Large intestine (tissue), 3 donors: ENCODE data around the gene CFAP73. TPM values are rescaled to one million over a fixed set of nuclear protein-coding genes. Genes with fewer than 3 reads are reported as not detected.

Source experiments
- DNase-seq, 2 donors: peaks; one replicate each; pipeline versions ENCODE4 v3.0.0 to v3.0.0-alpha.2; 2013
- H3K27ac ChIP-seq: one replicate; pipeline ENCODE4 v1.5.1; 2013; ENCODE audit warnings: low read length
- H3K27me3 ChIP-seq: 2 replicates; pipeline ENCODE4 v1.6.1; 2013; ENCODE audit warnings: low read length; ENCODE audit not compliant: control insufficient read depth, insufficient read depth
- H3K36me3 ChIP-seq: 2 replicates; pipeline ENCODE4 v1.6.1; 2013; ENCODE audit warnings: low read length; ENCODE audit not compliant: control insufficient read depth, insufficient read depth
- H3K4me1 ChIP-seq: one replicate; pipeline ENCODE4 v1.6.1; 2013; ENCODE audit warnings: low read length; ENCODE audit not compliant: control insufficient read depth, insufficient read depth
- H3K4me3 ChIP-seq: one replicate; pipeline ENCODE4 v1.5.1; 2013; ENCODE audit warnings: low read length
- H3K9me3 ChIP-seq: one replicate; pipeline ENCODE4 v1.6.1; 2013; ENCODE audit warnings: mild to moderate bottlenecking, low read depth, low read length, moderate library complexity; ENCODE audit not compliant: control insufficient read depth
- WGBS: methylation state at CpG from one replicate; pipeline ENCODE4 v1.1.5; 2013; ENCODE audit warnings: low lambda C conversion rate; ENCODE audit not compliant: insufficient coverage; 5-methylcytosine and 5-hydroxymethylcytosine counted together
- polyA plus RNA-seq: library from polyadenylated mRNA; unstranded; fragments of 120-200 nt; gene quantifications from one replicate; pipeline ENCODE4 v1.2.1, GENCODE V29; 2013

CFAP73 gene
- polyA plus RNA-seq, 1 donor = 0.34 TPM

- no CpG with 5 or more reads among the region's 4 CpGs for WGBS
- H3K9me3 ChIP-seq = no peaks in the 10 kb centered on the region
- no peaks in the 10 kb centered on the region for H3K4me1 ChIP-seq
- H3K4me3 ChIP-seq = no peak overlapping the region
- no peak for DNase-seq
- H3K27ac ChIP-seq = no peak overlapping the region
- H3K36me3 ChIP-seq = no peaks in the 10 kb centered on the region
- H3K27me3 ChIP-seq = peaks cover 5% of the 10 kb centered on the region
Observed at GRCh38 chr12:113119980-113120669, 29.4 kb upstream of the CFAP73 start.

GRCh38 chr12:113120670-113121370, 28.7 kb upstream of the CFAP73 start:
- Histone ChIP-seq H3K36me3 (no peaks in the 10 kb centered on the region), H3K4me1 (no peaks in the 10 kb centered on the region), H3K27me3 (peaks cover 5% of the 10 kb centered on the region), H3K9me3 (no peaks in the 10 kb centered on the region), H3K27ac (no peak overlapping the region), H3K4me3 (no peak overlapping the region)
- no peak for DNase-seq
- WGBS = no CpG with 5 or more reads among the region's 3 CpGs

DNA sequence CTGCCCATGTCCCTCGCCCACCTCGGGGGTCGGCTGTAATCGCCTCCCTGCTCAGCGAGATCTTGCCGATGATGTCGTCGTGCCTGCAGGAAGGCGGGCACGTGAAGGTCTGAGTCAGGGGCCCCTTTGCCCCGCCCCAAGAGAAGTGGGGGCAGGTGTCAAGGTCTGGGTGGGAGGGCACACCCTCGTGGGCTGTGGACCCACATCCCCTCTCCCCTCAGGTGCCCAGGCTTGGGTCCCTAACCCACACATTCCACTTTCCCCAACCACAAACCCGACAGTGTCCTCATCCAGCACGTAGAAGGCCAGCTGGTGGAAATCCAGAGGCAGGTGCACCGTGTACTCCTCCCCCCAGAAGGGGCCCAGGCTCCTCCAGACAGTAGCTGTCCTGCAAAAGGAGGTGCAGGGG, 21.7 kb upstream of the CFAP73 start:
- Histone ChIP-seq H3K4me1 (no peaks in the 10 kb centered on the region), H3K27ac (no peak overlapping the region), H3K4me3 (no peak overlapping the region), H3K36me3 (no peaks in the 10 kb centered on the region), H3K9me3 (no peaks in the 10 kb centered on the region), H3K27me3 (peaks cover 10% of the 10 kb centered on the region)
- DNase-seq = no peak
- WGBS = no CpG with 5 or more reads among the region's 15 CpGs

- peaks cover 10% of the 10 kb centered on the region for H3K27me3 ChIP-seq
Observed at GRCh38 chr12:113128802-113129663, 20.5 kb upstream of the CFAP73 start.

GRCh38 chr12:113129664-113130456, 19.7 kb upstream of the CFAP73 start:
- peaks cover 16% of the 10 kb centered on the region for H3K27me3 ChIP-seq
- DNase-seq = no peak
- H3K27ac ChIP-seq = no peak overlapping the region
- no peaks in the 10 kb centered on the region for H3K36me3 ChIP-seq
- no CpG with 5 or more reads among the region's 17 CpGs for WGBS
- H3K4me1 ChIP-seq = no peaks in the 10 kb centered on the region
- no peaks in the 10 kb centered on the region for H3K9me3 ChIP-seq
- H3K4me3 ChIP-seq = no peak overlapping the region

More at GRCh38 chr12:113128802-113129663, 20.5 kb upstream of the CFAP73 start:
- Histone ChIP-seq H3K36me3 (no peaks in the 10 kb centered on the region), H3K9me3 (no peaks in the 10 kb centered on the region), H3K27ac (no peak overlapping the region), H3K4me3 (no peak overlapping the region), H3K4me1 (no peaks in the 10 kb centered on the region)
- DNase-seq = no peak
- no CpG with 5 or more reads among the region's 9 CpGs for WGBS

DNA sequence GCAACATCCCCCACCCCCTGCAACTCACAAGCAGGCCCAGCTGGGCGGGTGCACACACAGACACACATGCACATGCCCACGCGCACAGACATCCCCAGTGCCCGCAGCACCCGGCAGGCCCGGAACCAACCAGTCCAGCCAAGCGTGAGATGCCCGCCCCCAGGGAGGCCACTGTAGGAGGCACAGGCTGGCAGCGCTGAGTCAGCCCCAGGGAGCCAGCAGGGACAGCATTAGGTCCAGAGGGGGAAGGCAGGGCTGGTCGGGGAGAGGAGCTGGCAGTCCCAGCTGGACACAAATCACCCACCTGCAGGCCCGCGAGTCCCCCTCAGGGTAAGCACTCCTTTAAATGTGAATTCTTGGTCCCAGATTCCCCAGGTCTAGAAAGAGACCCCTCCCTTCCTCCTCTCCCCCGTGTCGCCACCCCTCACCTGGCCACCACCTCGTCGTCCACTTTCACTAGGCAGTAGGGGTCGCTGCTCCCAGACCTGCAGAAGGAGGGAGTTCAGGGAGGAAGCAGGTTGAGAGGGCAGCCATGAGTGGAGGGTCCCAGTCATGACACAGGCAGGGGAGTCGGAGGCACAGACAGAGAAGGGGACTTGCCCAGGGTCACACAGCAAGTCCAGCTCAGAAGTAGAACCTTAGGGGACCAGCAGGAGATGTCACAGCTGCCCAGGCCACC, 18.9 kb upstream of the CFAP73 start:
- H3K4me3 ChIP-seq = no peak overlapping the region
- no CpG with 5 or more reads among the region's 18 CpGs for WGBS
- H3K27me3 ChIP-seq = peaks cover 22% of the 10 kb centered on the region
- H3K4me1 ChIP-seq = no peaks in the 10 kb centered on the region
- H3K27ac ChIP-seq = no peak overlapping the region
- no peaks in the 10 kb centered on the region for H3K36me3 ChIP-seq
- H3K9me3 ChIP-seq = no peaks in the 10 kb centered on the region
- no peak for DNase-seq

DNA sequence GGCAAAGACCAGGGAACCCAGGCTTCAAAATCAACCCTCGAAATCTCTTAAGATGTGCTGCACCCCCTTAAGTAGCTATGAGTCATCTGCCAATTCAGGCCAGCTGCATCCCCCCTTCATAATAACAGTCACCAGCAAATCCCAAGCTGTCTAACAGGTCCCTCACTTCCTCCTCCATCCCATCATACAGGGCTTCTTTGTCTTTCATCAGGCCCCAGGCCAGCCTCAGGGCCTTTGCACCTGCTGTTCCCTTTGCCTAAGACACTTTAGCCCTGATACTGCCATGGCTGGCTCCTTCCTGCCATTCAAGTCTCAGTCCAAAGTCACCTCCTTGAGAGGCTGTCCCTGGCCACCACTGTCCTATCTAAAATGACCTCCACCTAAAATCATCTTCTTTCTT, 18.0 kb upstream of the CFAP73 start:
- Histone ChIP-seq H3K27me3 (peaks cover 31% of the 10 kb centered on the region), H3K36me3 (no peaks in the 10 kb centered on the region), H3K9me3 (no peaks in the 10 kb centered on the region), H3K4me1 (no peaks in the 10 kb centered on the region), H3K27ac (no peak overlapping the region), H3K4me3 (no peak overlapping the region)
- DNase-seq = no peak
- WGBS = no CpG with 5 or more reads among the region's 1 CpG

DNA sequence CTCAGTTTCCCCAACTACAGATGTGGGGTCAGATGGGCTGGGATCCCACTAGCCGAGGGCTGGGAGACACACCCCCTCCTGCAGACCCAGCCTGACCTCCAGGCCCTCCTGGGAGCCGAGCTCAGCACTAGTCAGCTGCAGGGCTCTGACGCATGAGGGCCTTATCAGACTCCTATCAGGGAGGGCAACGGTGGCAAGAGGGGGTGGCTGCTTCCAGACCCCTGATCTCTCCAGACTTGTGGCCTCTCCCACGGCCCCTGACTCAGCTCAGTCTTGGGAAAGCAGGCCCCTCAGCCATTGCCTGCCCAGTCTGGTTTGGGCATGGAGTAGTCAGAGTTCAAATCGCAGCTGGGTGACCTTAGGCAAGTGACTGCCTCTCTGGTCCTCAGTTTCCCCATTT, 16.5 kb upstream of the CFAP73 start:
- no CpG with 5 or more reads among the region's 6 CpGs for WGBS
- Histone ChIP-seq H3K4me1 (no peaks in the 10 kb centered on the region), H3K4me3 (no peak overlapping the region), H3K9me3 (no peaks in the 10 kb centered on the region), H3K27me3 (peaks cover 21% of the 10 kb centered on the region), H3K36me3 (no peaks in the 10 kb centered on the region), H3K27ac (no peak overlapping the region)
- no peak for DNase-seq

DNA sequence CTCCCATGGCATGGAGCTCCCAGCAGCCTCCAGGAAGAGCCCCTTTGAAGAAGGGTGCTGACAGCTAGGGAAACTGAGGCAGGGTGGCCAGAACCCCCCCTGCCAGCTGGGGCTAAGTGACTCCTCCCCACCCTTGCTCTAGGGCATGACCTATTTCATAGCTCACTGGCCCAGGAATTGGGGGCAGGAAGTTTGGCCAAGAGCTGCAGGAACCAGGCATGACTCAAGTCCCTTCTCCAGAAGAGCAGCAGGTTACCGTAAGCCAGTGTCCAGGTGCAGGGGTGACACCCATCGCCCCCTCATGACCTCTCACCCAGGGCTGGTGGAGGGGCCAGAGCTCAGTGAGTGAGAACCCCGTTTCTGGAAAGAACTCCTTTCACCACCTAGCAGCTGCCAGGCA, 15.9 kb upstream of the CFAP73 start:
- no peak for DNase-seq
- H3K4me1 ChIP-seq = no peaks in the 10 kb centered on the region
- peaks cover 21% of the 10 kb centered on the region for H3K27me3 ChIP-seq
- H3K9me3 ChIP-seq = no peaks in the 10 kb centered on the region
- H3K4me3 ChIP-seq = no peak overlapping the region
- H3K36me3 ChIP-seq = no peaks in the 10 kb centered on the region
- no peak overlapping the region for H3K27ac ChIP-seq
- no CpG with 5 or more reads among the region's 3 CpGs for WGBS
